ENCODE results near the gene CDKL1. TPM values are rescaled to one million over a fixed set of nuclear protein-coding genes. Genes with fewer than 3 reads are reported as not detected.

CDKL1 gene
- total RNA-seq, 1 donor from 2014 or later = 20.7 TPM

DNA sequence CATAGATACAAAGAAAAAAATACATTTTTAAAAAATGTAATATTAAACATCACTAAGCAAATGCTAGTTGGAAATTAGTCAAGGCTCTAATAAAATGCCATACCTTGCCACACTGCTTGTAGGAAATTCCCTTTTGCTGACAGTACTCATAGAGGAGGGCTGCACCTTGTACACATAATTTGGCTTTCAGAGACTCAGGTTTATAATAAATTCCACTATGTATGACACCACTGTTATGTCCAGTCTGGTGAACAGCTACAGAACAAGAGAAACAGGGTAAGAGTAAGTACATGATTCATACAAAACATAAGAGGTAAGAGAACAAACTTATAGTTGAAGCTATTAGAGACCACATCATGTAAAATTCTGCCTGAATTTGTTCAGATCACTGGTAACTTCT, 94.8 kb downstream of the CDKL1 start:
- H3K36me3 ChIP-seq = no peaks in the 10 kb centered on the region

GRCh38 chr14:50299585-50299984, 97.1 kb downstream of the CDKL1 start:
- Histone ChIP-seq H3K4me3 (no peak overlapping the region), H3K27ac (no peak overlapping the region), H3K4me1 (peaks cover 9% of the 10 kb centered on the region), H3K9me3 (no peaks in the 10 kb centered on the region), H3K27me3 (no peaks in the 10 kb centered on the region), H3K36me3 (no peaks in the 10 kb centered on the region)
- TF ChIP-seq, protein P1, sequence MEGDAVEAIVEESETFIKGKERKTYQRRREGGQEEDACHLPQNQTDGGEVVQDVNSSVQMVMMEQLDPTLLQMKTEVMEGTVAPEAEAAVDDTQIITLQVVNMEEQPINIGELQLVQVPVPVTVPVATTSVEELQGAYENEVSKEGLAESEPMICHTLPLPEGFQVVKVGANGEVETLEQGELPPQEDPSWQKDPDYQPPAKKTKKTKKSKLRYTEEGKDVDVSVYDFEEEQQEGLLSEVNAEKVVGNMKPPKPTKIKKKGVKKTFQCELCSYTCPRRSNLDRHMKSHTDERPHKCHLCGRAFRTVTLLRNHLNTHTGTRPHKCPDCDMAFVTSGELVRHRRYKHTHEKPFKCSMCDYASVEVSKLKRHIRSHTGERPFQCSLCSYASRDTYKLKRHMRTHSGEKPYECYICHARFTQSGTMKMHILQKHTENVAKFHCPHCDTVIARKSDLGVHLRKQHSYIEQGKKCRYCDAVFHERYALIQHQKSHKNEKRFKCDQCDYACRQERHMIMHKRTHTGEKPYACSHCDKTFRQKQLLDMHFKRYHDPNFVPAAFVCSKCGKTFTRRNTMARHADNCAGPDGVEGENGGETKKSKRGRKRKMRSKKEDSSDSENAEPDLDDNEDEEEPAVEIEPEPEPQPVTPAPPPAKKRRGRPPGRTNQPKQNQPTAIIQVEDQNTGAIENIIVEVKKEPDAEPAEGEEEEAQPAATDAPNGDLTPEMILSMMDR (IDR thresholded peaks at IDR 0.05) = no peak
- intact Hi-C loops (cut with DNase I) = no loop called here
- DNase-seq (no peak), ATAC-seq (no peak)

More for the DNA sequence above, 94.8 kb downstream of the CDKL1 start:
- peaks cover 9% of the 10 kb centered on the region for H3K4me1 ChIP-seq
- no peak overlapping the region for H3K4me3 ChIP-seq
- ATAC-seq (no peak), DNase-seq (no peak)
- no peak overlapping the region for H3K27ac ChIP-seq
- TF ChIP-seq, protein P1 (IDR thresholded peaks at IDR 0.05) = no peak
- intact Hi-C loops (cut with DNase I) = no loop called here
- H3K9me3 ChIP-seq = no peaks in the 10 kb centered on the region
- H3K27me3 ChIP-seq = no peaks in the 10 kb centered on the region

DNA sequence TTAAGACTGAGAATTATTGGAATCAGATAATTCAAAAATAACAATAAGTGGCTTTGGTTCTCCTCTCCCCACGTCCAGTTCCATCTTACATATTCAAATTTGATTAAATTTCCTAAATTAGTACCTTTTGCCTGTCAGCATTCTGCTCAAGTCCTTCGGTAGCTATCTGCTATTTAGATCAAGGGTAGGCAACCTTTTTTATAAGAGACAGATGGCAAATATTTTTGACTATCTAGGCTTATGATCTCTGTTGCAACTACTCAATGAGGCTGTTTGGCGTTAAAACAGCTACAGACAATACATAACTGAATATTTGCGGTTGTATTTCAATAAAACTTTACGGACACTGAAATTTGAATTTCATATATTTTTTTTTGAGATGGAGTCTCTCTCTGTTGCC, 106.4 kb downstream of the CDKL1 start:
- TF ChIP-seq, protein P1 (IDR thresholded peaks at IDR 0.05) = no peak

GRCh38 chr14:50288146-50288545, 108.5 kb downstream of the CDKL1 start:
- ATAC-seq (no peak), DNase-seq (no peak)
- intact Hi-C loops (cut with DNase I) = no loop called here
- H3K27me3 ChIP-seq = no peaks in the 10 kb centered on the region
- no peaks in the 10 kb centered on the region for H3K36me3 ChIP-seq
- no peak overlapping the region for H3K27ac ChIP-seq
- no peak overlapping the region for H3K4me3 ChIP-seq
- H3K4me1 ChIP-seq = no peaks in the 10 kb centered on the region
- no peaks in the 10 kb centered on the region for H3K9me3 ChIP-seq
- TF ChIP-seq, protein P1 (IDR thresholded peaks at IDR 0.05) = no peak

More for the DNA sequence above, 106.4 kb downstream of the CDKL1 start:
- Histone ChIP-seq H3K27ac (no peak overlapping the region), H3K4me3 (no peak overlapping the region), H3K4me1 (no peaks in the 10 kb centered on the region), H3K9me3 (no peaks in the 10 kb centered on the region), H3K36me3 (no peaks in the 10 kb centered on the region), H3K27me3 (no peaks in the 10 kb centered on the region)
- intact Hi-C loops (cut with DNase I) = no loop called here
- no peak for DNase-seq
- no peak for ATAC-seq

GRCh38 chr14:50285861-50286260, 110.8 kb downstream of the CDKL1 start:
- Histone ChIP-seq H3K4me3 (no peak overlapping the region), H3K36me3 (no peaks in the 10 kb centered on the region), H3K27me3 (no peaks in the 10 kb centered on the region), H3K27ac (no peak overlapping the region), H3K4me1 (no peaks in the 10 kb centered on the region), H3K9me3 (no peaks in the 10 kb centered on the region)
- TF ChIP-seq, protein P1 (IDR thresholded peaks at IDR 0.05) = no peak
- DNase-seq (no peak), ATAC-seq (no peak)
- intact Hi-C loops (cut with DNase I) = no loop called here

Small RNA genes within 50 kb of the gene (microRNA-seq; reads per million reads assigned to microRNA genes)
- gene MIR4504 (ENCODE audit: borderline microRNAs expressed) = not detected

Other genes starting within 250 kb of the CDKL1 start
- 30.3 TPM for gene SOS2, start 165.3 kb downstream of the CDKL1 start, total RNA-seq
- 4.5 TPM for gene L2HGDH, start 84.7 kb downstream of the CDKL1 start, total RNA-seq
- gene DMAC2L, start 84.6 kb downstream of the CDKL1 start, total RNA-seq = 16.0 TPM
- 46.3 TPM for gene MAP4K5, start 135.7 kb upstream of the CDKL1 start, total RNA-seq
- 5.9 TPM for gene ATL1, start 163.3 kb upstream of the CDKL1 start, total RNA-seq